ENCODE measurements around the gene SLC6A13.
"Not testable (repeated sequence)": the region's sequence is repeated elsewhere in the genome, so short reads cannot be mapped to it uniquely, and the experiment has no call there.

- not testable (repeated sequence) for TF ChIP-seq TAF1 (IDR thresholded peaks at IDR 0.05; ENCODE audit: borderline replicate concordance, low read depth, low read length); POLR2AphosphoS5 (IDR thresholded peaks at IDR 0.05; ENCODE audit: low read depth, low read length)
These were observed 26.7 kb downstream of the SLC6A13 start for GRCh38 chr12:235967-236366.

All from GM12892 (cell line).